Immature natural killer cell (primary cell): ENCODE measurements around the gene WNK2. TPM values are rescaled to one million over a fixed set of nuclear protein-coding genes. Genes with fewer than 3 reads are reported as not detected.
A peak's percentile ranks its signal among the peaks of the same experiment; 100 is the strongest.
"Not testable (repeated sequence)": the region's sequence is repeated elsewhere in the genome, so short reads cannot be mapped to it uniquely, and the experiment has no call there.

Source experiments
- DNase-seq, 3 donors: peaks; one replicate each; pipeline ENCODE4 v3.0.0; 2022; ENCODE audit warnings: mixed read lengths in 1 of 3
- H3K27ac Mint-ChIP-seq, 6 donors: one replicate each; pipeline ENCODE4 v1.8.0; 2020; ENCODE audit warnings: mixed read lengths in 6 of 6, mild to moderate bottlenecking in 5 of 6, inconsistent platforms in 4 of 6, moderate library complexity in 3 of 6
- H3K27me3 Mint-ChIP-seq, 3 donors: one replicate each; pipeline ENCODE4 v1.8.0; 2020 to 2021; ENCODE audit warnings: low read depth in 3 of 3, mild to moderate bottlenecking in 3 of 3, mixed read lengths in 3 of 3, moderate library complexity in 3 of 3, inconsistent platforms in 1 of 3
- H3K36me3 Mint-ChIP-seq, 3 donors: one replicate each; pipeline ENCODE4 v1.8.0; 2020; ENCODE audit warnings: mixed read lengths in 3 of 3, inconsistent platforms in 2 of 3, mild to moderate bottlenecking in 2 of 3
- H3K4me1 Mint-ChIP-seq, 2 donors: one replicate each; pipeline ENCODE4 v1.8.0; 2020; ENCODE audit warnings: inconsistent platforms in 2 of 2, mild to moderate bottlenecking in 2 of 2, mixed read lengths in 2 of 2, moderate library complexity in 1 of 2
- H3K4me3 Mint-ChIP-seq, 5 donors: one replicate each; pipeline ENCODE4 v1.8.0; 2020; ENCODE audit warnings: mild to moderate bottlenecking in 5 of 5, mixed read lengths in 5 of 5, inconsistent platforms in 3 of 5, moderate library complexity in 3 of 5
- H3K9me3 Mint-ChIP-seq, 6 donors: one replicate each; pipeline ENCODE4 v1.8.0; 2020; ENCODE audit warnings: mild to moderate bottlenecking in 6 of 6, mixed read lengths in 6 of 6, inconsistent platforms in 4 of 6, moderate library complexity in 3 of 6
- polyA plus RNA-seq, 3 donors: library from polyadenylated mRNA; unstranded; fragments of 300-500 nt; fragmentation: Illumina TruSeq; gene quantifications; one replicate each; pipeline ENCODE4 v1.2.3, GENCODE V29; 2021

WNK2 gene
- polyA plus RNA-seq, 3 donors from 2014 or later, result not detected

DNA sequence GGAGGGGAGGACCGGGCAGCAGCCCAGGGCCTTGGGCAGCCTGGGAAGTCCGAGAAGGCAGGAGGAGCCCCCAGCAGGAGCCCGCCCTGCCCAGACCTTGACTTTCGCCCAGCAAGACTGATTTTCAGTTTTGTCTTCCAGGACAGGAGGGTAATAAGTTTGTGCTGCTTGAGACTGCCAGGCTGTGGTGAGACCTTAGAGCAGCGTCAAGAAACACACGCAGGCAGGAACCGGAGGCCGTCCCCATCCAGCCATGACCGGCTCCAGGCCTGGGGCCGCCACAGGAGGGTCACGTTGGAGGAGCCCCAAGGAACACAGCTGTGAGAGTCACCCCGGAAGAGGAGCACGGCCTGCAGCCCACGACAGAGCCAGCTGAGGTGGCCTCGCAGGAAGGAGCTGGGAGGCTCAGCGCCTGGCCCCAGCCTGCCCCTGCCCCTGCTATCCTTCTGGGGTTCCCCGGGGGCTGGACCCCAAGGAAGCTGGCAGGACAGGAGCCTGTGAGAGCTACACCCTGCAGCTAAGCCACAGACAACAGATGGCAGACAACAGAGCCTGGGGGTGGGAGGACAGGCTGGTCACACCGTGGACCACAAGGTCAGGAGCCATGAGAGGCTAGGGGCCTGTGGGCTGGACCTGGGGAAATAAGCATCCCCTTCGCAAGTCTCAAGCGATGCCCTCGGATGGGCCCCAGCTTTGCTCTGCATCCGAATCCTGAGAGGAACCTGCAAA, 141.5 kb downstream of the WNK2 start:
- no peak overlapping the region for H3K4me3 Mint-ChIP-seq
- H3K4me1 Mint-ChIP-seq, result no peaks in the 10 kb centered on the region
- no peak overlapping the region for H3K27ac Mint-ChIP-seq
- peaks cover 14 to 26% (median 19%) of the 10 kb centered on the region in 3 donors for H3K27me3 Mint-ChIP-seq
- DNase-seq, result no peak
- H3K9me3 Mint-ChIP-seq, result no peaks in the 10 kb centered on the region
- H3K36me3 Mint-ChIP-seq, result no peaks in the 10 kb centered on the region

- no peaks in the 10 kb centered on the region for H3K9me3 Mint-ChIP-seq
- peaks cover 14 to 25% (median 19%) of the 10 kb centered on the region in 3 donors for H3K27me3 Mint-ChIP-seq
- no peak overlapping the region for H3K27ac Mint-ChIP-seq
- no peak for DNase-seq
- H3K36me3 Mint-ChIP-seq, result no peaks in the 10 kb centered on the region
- no peak overlapping the region for H3K4me3 Mint-ChIP-seq
- H3K4me1 Mint-ChIP-seq, result no peaks in the 10 kb centered on the region
Observed at GRCh38 chr9:93326056-93326455, 142.1 kb downstream of the WNK2 start.

DNA sequence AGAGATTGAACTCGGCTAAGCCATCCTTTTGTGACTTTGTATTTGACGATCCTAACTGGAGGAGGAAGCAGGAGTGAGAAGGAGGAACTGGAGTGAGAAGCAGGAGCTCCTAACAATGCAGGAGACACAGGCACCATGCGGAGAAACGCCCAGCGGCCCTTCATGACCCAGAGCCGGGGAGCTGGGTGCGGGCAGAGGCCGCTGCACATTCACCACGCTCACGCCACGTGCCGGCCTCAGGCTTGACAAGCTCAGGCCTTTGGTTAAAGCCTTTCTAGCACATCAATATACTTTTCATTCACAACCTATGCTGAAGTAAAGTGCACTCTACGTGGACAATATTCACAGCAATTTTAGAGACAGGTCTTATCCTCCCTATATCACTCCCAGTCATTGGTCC, 142.7 kb downstream of the WNK2 start:
- Mint-ChIP-seq H3K4me1 (no peaks in the 10 kb centered on the region), H3K9me3 (no peaks in the 10 kb centered on the region), H3K27me3 (peaks cover 14 to 22% (median 17%) of the 10 kb centered on the region in 3 donors), H3K36me3 (no peaks in the 10 kb centered on the region), H3K27ac (no peak overlapping the region), H3K4me3 (no peak overlapping the region)
- DNase-seq, result no peak

DNA sequence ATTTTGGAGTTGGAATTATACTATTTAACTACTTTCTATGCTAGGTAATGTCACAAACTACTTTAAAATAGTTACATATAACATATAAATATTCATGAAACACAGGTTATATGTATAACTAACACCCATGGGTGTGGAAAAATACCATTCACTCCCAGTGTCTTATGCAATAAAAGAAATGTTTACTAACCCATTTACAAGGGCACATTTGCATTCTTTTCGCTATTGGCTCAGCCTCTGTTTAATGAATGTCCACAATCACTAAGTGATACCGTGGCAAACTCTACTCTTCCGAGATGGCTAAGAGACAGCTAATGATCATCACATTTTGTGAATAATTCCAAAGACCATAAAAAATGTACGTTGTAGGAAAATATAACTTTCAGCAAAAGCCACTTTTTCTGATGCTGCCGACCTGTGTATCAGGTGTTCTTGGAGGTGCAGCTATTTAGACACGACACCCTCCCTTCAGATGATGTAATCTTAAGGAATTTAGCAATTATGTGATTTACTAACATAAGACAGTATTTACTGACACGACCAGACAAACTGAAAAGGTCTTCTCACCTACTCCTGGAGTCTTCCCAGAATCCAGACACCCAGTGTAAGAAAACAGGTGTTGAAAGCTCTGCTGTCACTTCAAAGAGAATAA, 145.8 kb downstream of the WNK2 start:
- Mint-ChIP-seq H3K36me3 (no peaks in the 10 kb centered on the region), H3K9me3 (no peaks in the 10 kb centered on the region), H3K4me1 (no peaks in the 10 kb centered on the region), H3K27me3 (peaks cover 10 to 11% (median 11%) of the 10 kb centered on the region in 3 donors), H3K27ac (no peak overlapping the region), H3K4me3 (no peak overlapping the region)
- no peak for DNase-seq

DNA sequence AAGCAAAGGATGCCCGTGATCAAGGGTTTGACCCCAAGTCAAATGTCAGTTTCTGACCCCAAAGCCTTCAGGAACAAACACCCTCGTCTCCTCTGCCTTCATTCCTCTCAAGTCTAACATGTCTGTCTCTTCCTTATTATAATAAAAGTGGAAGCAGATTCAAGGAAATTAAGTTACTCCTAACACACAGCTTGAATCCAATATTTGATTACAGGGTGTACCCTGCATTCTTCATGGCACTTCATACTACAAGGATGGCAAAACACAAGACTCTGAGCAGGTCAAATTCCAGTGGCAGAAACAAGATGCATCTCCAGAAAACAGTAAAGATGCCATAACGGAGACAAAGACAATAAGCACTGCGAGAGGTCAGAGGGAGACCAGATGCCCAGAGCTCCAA, 148.4 kb downstream of the WNK2 start:
- H3K4me3 Mint-ChIP-seq, result no peak overlapping the region
- H3K36me3 Mint-ChIP-seq, result no peaks in the 10 kb centered on the region
- H3K9me3 Mint-ChIP-seq, result peaks cover 0 to 3% (median 0%) of the 10 kb centered on the region in 6 donors
- no peaks in the 10 kb centered on the region for H3K4me1 Mint-ChIP-seq
- peaks cover 5 to 9% (median 8%) of the 10 kb centered on the region in 3 donors for H3K27me3 Mint-ChIP-seq
- H3K27ac Mint-ChIP-seq, result no peak overlapping the region
- DNase-seq, result no peak

DNA sequence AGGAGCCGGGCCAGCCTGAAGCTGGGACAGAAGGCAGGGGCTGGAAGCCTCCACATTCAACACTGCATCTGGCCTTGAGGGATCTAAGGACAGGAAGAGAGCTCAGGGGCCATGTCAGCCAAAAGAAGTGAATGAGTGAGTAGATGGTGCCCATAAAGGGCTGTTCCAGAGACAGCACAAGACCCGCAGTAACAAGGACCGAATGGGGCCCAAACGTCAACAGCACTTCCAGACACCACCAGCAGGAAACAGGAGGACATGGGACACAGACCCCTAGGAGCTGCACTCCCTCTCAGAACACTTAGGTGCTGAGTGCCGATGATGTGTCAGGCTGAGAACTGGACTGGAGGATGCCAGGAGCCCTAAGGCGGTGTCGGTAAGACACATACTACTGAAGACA, 152.8 kb downstream of the WNK2 start:
- Mint-ChIP-seq H3K36me3 (peaks cover 5 to 6% (median 6%) of the 10 kb centered on the region in 3 donors), H3K4me3 (no peak overlapping the region), H3K9me3 (peaks cover 6 to 22% (median 12%) of the 10 kb centered on the region in 6 donors), H3K27me3 (peaks cover 9 to 13% (median 11%) of the 10 kb centered on the region in 3 donors), H3K4me1 (no peaks in the 10 kb centered on the region), H3K27ac (no peak overlapping the region)
- no peak for DNase-seq

GRCh38 chr9:93338196-93338595, 154.3 kb downstream of the WNK2 start:
- Mint-ChIP-seq H3K27me3 (peaks cover 3 to 16% (median 12%) of the 10 kb centered on the region in 3 donors), H3K9me3 (peaks cover 6 to 22% (median 12%) of the 10 kb centered on the region in 6 donors)
- H3K36me3 Mint-ChIP-seq, H3K4me1 Mint-ChIP-seq, H3K4me3 Mint-ChIP-seq, H3K27ac Mint-ChIP-seq, DNase-seq: not testable (repeated sequence)

DNA sequence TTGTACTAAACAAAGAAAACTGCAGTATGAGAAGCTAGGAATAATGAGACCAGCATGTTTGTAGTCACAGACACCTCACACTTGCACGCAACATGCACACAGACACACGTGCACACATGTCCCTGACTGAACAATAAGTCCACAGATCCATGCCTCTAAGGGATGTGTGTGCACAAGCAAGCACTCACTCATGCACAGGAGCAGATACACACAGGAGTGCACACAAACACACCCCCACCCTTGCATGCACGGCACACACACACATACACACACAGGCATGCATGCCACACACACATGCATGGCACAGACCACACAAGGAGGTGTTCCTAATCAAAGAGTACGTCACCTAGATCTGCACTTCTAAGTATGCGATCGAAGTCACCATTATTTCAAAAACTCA, 156.2 kb downstream of the WNK2 start:
- H3K4me1 Mint-ChIP-seq, result no peaks in the 10 kb centered on the region
- peaks cover 6 to 22% (median 12%) of the 10 kb centered on the region in 6 donors for H3K9me3 Mint-ChIP-seq
- peaks cover 8 to 25% (median 18%) of the 10 kb centered on the region in 3 donors for H3K27me3 Mint-ChIP-seq
- DNase-seq, result no peak
- no peak overlapping the region for H3K27ac Mint-ChIP-seq
- H3K36me3 Mint-ChIP-seq, result peaks cover 5 to 6% (median 6%) of the 10 kb centered on the region in 3 donors
- H3K4me3 Mint-ChIP-seq, result no peak overlapping the region

DNA sequence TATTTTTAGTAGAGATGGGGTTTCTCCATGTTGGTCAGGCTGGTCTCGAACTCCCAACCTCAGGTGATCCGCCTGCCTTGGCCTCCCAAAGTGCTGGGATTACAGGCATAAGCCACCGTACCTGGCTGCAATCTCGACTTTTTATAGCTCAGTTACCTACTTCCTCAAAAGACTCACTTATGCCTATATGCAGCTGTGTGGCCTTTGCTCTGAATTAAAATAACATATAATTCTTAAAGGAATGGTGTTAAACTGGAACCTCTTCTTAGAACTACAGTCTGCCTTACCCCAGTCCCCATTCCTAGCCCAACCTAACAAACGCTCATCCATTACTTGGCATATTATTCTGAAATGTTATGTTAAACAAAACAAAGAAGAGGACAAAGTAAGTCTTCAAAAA, 157.9 kb downstream of the WNK2 start:
- not testable (repeated sequence) for DNase-seq, H3K27ac Mint-ChIP-seq, H3K36me3 Mint-ChIP-seq, H3K4me1 Mint-ChIP-seq, H3K4me3 Mint-ChIP-seq
- H3K27me3 Mint-ChIP-seq, result peaks cover 12 to 32% (median 24%) of the 10 kb centered on the region in 3 donors
- H3K9me3 Mint-ChIP-seq, result peaks cover 6 to 22% (median 13%) of the 10 kb centered on the region in 6 donors

DNA sequence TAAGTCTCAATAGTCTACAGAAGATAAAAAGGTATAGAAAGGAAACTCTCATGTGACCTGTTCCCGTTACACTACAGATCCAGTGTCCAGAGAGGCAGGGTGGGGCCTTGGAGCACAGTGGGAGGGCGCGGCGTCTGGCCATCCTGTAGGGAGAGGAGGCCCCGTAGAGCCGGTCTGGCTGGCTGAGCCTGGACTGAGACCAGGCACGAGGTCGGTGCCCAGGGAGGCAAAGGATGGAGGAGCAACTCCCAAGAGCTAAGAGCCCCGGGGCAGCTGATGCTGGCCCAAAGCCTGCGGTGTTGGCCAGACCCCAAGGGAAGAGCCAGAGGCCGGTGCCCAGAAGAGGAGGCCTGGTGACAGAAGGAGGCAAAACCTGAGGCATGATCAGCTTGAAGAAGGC, 158.5 kb downstream of the WNK2 start:
- Mint-ChIP-seq H3K27me3 (peaks cover 14 to 31% (median 21%) of the 10 kb centered on the region in 3 donors), H3K9me3 (peaks cover 6 to 17% (median 12%) of the 10 kb centered on the region in 6 donors)
- not testable (repeated sequence) for H3K4me3 Mint-ChIP-seq, H3K27ac Mint-ChIP-seq, H3K36me3 Mint-ChIP-seq, DNase-seq, H3K4me1 Mint-ChIP-seq

GRCh38 chr9:93343663-93344062, 159.7 kb downstream of the WNK2 start:
- H3K36me3 Mint-ChIP-seq, result peaks cover 0 to 4% (median 0%) of the 10 kb centered on the region in 3 donors
- H3K9me3 Mint-ChIP-seq, result peaks cover 0 to 8% (median 4%) of the 10 kb centered on the region in 6 donors
- no peak overlapping the region for H3K27ac Mint-ChIP-seq
- no peak overlapping the region for H3K4me3 Mint-ChIP-seq
- peaks cover 4 to 6% of the 10 kb centered on the region in 2 donors for H3K4me1 Mint-ChIP-seq
- no peak for DNase-seq
- H3K27me3 Mint-ChIP-seq, result peaks cover 14 to 36% (median 20%) of the 10 kb centered on the region in 3 donors

- H3K4me1 Mint-ChIP-seq, result peaks cover 4 to 6% of the 10 kb centered on the region in 2 donors
- H3K27me3 Mint-ChIP-seq, result peaks cover 10 to 31% (median 23%) of the 10 kb centered on the region in 3 donors
- H3K4me3 Mint-ChIP-seq, result no peak overlapping the region
- H3K9me3 Mint-ChIP-seq, result peaks cover 0 to 1% (median 0%) of the 10 kb centered on the region in 6 donors
- DNase-seq, result no peak
- H3K36me3 Mint-ChIP-seq, result peaks cover 0 to 4% (median 0%) of the 10 kb centered on the region in 3 donors
- no peak overlapping the region for H3K27ac Mint-ChIP-seq
Observed at GRCh38 chr9:93345643-93346230, 161.8 kb downstream of the WNK2 start.

DNA sequence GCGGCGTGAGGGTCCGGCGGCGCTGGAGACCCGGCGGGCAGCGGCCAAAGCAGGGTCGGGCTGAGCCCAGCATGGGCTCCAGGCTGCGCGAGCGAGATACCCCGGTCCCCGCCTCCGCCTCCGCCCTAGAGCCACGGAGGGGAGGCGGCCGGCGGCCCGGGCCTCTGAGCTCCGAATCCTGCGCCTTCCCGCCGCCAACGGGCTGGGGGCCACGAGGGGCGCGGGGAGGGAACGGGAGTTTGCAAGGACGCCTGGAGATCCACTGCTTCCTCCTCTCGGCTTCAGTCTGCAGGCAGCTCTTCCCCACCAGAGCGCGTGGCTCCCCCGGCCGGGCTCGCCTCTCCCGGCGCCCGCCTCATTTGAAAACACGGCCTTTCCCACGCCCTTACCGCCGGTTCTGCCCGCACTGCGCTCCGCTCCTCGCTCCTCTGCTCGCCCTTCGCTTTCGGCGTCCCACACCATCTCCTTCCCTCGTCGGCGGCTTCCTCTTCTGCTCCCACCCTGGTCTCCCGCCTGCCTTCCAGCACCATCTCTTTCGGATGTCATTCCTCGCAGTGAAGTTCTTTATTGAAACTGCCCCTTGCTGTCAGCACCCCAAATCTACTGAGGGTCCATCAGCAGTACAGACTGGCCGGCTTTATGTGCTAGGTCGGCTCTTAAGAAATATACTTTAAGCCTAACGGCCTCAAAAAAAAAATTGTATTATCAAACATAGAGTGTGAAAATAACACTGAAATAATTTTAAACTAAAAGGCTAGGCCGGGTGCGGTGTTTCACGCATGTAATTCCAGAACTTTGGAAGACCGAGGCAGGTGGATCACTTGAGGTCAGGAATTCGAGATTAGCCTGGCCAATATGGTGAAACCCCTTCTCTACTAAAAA, 162.5 kb downstream of the WNK2 start:
- peak overlapping the region; percentile 35 to 76 (median 57) for H3K4me3 Mint-ChIP-seq
- no peak for DNase-seq
- no peak overlapping the region for H3K27ac Mint-ChIP-seq
- peaks cover 4 to 6% of the 10 kb centered on the region in 2 donors for H3K4me1 Mint-ChIP-seq
- H3K36me3 Mint-ChIP-seq, result peaks cover 0 to 4% (median 0%) of the 10 kb centered on the region in 3 donors
- peaks cover 0 to 1% (median 0%) of the 10 kb centered on the region in 6 donors for H3K9me3 Mint-ChIP-seq
- peaks cover 10 to 28% (median 22%) of the 10 kb centered on the region in 3 donors for H3K27me3 Mint-ChIP-seq
